GM18520 (cell line): ENCODE results near the gene RNU6-8.

Experiments used
- ATAC-seq: cut with Tn5 transposase; IDR thresholded peaks from one replicate; pipeline ENCODE4 v1.9.1; 2021; ENCODE audit not compliant: unreplicated experiment

Gene RNU6-8

DNA sequence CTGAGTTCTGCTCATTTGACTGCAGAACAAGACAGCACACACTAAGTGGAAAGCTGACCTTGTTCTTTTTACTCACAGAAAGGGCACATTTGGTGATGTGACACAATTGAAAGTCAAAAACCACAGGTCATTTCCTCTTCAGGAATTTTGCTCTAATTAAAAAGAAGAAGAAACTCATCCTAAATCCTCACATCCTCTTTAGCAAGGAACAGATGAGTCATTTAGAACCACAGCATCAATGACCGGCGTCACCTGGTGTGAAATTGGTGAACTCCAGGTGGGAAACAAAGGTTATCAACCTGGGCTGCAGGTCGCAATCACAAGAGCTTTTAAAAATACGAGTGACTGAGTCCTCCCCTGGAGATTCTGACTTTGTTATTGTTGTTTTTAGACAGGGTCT lies 2.9 kb upstream of the RNU6-8 start:
- ATAC-seq, result no peak

DNA sequence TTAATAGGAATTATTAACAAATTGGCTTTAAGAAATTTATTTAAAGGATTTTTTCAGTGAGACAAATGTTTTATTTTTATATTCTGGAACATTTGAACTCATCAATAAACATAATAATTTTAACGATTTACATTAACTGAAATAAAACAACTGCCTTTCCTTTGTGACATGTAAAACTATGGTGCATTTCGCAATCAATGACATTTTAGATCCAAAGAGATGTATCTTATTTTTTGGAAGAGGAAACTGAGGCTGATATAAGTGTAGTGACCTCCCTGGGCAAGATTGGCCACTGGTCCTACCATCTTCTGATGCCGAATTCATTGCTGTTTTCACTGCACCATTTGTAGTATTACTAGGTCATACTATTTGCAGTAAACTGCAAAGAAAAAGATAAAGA lies 2.5 kb upstream of the RNU6-8 start:
- no peak for ATAC-seq

DNA sequence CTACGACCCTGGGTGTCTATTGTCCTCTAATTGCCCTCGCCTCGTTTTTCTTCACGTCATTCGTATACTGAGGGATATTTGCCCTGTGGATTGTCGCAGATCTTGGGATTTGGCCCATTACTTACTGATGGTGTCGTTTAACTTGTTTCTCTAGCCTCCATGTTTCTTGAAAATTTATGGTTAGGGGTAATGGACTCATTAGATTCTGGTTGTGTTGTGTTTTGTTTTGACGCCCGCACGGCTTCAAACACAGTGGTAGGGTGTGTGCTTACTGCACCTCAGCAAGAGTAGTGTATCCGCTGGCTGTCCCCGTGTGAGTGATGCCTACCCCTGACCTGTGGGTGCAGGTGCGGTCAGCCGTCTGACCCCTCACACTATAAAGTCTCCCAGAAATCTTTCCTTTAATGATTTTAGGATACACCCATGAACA lies 874 bp upstream of the RNU6-8 start:
- no peak for ATAC-seq

DNA sequence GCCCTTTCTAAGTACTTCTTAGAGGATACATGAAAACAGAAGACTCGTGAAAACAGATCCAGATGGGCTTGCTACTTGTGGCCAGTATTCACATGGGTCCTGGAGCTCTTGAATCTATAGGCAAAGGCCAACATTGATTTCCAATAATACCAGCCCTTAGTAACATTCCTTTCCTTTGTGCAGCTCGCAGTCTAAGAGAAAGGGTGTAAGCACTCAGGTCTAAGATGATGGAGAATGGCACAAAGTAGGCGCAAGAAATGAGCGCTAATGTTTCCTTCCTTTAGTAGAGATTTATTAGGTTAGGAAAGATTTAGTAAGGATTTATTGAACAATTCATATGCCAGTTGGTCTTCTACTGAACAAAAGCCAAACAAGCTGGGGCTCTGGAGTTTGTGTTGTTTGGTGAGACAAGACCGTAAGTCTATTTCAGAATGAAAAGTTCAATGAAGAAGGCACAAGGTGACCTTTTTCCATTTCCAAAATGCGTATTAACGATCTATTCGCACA lies 525 bp downstream of the RNU6-8 start:
- ATAC-seq, result no peak

DNA sequence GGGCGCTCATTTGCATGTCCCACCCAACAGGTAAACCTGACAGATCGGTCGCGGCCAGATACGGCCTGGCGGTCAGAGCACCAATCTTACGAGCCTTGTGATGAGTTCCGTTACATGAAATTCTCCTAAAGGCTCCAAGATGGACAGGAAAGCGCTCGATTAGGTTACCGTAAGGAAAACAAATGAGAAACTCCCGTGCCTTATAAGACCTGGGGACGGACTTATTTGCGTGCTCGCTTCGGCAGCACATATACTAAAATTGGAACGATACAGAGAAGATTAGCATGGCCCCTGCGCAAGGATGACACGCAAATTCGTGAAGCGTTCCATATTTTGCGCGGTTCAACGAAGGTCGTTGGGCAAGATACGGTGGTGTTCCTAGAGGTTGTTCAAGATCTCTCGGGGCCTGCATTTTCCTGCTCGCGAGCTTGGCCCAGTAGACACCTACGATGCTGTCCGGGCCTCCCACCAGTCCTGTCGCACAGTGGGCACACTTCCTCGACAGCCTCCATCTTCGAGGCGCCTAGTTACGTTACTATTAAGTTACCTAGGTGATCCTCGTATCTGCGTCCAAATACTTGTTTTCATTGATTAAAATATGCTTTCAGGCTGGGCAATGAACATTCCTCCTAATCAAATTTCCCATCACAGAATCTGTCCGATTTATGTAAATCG lies 1.1 kb downstream of the RNU6-8 start, which contains the start of gene RNU6-7:
TSS of gene RNU6-7 (plus strand) at position 230 of the 675 bp plus-strand sequence.
- no peak for ATAC-seq

DNA sequence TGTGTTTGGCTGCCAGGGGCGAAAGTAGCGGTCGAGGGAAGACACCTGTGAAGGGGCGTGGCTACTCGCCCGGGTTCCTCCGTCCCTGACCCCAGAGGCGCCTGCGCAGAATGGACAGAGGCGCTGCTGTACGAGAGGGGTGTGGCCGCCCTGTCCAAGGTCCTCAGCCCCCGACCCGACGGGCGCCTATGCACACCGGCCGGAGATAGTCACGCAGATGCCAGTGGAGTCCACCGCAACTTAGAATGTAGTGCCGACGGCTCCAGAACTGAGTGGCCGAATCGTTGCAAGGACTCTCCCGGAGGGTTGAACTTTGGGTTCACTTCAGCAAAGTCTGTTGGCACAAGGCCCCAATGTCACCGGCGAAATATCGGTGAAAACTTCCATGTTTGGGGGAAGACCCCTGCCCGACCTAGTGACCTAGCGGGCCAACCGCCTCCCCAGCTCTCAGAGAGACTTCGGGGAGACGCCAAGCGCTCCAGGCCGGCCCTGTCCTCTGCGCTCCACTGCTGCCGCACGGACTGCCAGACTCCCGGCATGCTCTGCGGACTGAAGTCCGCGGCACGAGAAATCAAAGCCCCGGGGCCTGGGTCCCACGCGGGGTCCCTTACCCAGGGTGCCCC lies 1.8 kb downstream of the RNU6-8 start:
- ATAC-seq, result peak; percentile 37

DNA sequence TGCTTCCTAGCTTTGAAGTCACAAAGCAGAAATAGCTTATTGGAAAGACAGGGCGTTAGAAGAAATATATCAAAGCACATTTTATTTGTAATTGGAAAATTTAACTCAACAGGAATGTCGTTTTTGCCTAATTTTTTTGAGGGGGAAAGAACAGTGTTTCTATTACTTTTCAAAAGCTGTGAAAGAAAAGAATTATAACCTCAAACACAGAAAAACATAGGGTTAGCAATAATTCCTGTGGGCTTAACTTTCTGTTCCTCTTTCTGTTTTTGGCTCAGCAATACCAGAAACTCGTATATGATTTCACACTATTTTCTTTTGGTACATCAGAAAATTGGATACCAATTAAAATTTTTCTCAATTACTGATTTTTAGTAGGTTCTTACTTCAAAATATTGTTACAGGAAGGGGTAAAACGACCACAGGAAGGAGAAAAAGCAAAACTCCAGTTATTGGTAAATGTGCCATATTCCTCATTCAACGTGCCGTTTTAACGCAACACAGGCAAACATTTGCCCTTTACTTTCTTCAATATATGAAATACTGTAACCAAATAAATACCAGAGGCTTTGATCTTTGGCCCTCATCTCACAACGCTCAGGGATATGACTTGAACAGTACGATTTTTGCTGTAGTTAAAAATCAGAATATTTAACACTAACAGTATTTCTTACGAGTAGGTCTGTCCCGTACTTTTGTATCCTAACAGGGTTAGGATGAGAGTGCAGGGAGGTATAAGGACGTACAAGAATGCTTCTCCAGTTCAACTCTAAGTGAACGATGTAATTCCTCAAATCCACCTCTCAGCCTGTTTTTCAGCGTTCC lies 2.5 kb downstream of the RNU6-8 start:
- no peak for ATAC-seq

DNA sequence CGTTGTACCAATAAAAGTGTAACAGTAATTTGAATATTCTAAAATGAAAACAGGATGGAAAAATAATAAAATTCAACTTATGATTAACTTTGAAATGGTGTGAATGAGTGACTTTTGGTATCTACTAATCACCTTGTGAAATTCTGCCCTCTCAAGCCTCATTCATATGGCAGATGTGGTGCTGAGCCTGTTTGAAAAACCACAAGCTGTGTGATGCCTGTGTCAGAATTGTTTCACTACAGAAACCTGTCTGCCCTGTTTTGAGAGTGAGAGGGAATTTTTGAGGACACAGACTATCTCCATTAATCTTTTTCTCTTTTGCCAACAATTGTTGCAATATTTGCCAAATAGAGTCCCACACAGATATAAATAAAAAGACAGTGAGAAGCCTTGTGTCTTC lies 5.2 kb downstream of the RNU6-8 start:
- peak; percentile 31 for ATAC-seq

DNA sequence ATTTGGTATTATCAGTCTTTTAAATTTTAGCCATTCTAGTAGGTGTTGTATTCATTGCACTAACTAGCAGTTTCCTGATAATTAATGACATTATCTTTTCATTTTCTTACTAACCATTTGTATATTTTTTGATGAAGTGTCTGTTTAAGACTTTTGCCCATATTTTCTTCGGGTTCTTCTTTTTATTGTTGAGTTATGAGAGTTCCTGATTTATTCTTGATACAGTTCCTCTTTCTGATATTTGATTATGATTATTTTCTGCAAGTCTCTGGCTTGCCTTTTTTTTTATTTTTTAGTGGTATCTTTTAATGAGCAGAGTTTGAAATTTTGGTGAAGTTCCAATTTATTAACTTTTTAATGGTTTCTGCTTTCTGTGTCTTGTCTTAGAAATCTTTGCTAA lies 7.4 kb downstream of the RNU6-8 start:
- ATAC-seq, result no peak

DNA sequence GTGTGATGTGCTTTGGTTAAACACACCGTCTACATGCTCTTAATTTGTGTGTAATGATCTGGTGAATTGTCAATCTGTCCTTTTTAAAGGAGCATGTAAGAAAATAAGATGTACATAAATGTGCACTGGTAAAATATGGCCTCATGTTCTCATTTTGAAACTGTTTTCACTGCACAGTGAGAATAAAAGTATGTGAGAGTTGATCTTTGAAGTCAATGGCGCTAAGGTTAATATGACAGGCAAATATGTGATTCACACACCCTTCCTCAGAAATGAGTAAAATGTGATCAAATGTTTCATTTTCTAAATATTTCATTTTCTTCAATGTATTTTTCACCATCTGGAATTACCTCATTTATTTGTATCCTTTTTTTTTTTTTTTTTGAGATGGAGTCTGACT lies 9.5 kb downstream of the RNU6-8 start:
- ATAC-seq, result no peak

DNA sequence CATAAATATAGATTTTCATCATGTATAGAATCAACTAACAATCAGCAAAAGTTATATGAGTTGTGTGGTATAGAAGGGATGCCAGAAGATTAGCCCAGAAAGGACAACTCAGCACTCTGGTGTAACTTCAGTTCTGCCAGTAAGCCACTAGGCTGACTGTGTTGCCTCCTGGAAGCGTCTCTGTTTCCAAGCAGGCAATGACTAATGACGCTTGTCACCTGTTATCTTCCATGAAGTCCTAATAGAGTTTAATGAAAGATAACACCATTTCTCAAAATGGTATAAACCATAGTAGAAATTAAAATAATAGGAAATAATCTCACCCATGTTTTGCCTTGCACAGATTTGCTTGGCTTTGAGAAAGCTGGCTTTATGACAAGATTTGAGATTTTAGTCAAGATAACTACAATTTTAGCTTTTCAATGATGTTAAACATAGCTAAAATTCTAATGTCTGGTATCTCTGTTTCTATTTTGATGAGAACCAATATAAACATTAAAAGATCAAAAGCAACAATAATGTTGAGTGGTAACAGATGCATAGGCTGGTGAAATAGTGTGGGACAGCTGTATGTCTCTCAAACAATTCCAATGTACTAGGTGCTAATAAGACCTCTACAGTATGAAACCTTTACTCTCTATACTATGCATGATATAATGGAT lies 10.2 kb downstream of the RNU6-8 start:
- no peak for ATAC-seq

DNA sequence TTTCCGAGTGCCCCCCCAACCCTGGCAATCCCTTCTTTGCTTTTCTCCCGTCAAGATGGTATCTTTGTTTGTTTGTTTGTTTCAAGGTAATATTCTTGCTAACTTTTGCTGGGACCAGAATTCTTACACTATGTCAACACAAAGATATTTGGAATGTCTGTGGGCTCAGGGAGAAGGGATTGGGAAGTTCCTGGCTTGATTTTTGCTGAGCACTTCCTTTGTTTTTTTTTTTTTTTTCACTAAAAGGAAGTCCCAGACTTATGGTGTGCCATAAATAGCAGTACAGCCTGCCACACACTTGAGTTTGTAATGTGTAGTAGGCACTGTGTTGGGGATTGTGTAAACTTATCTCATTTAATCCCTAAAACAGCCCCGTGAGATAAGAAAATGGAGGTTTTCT lies 12.4 kb downstream of the RNU6-8 start:
- no peak for ATAC-seq

DNA sequence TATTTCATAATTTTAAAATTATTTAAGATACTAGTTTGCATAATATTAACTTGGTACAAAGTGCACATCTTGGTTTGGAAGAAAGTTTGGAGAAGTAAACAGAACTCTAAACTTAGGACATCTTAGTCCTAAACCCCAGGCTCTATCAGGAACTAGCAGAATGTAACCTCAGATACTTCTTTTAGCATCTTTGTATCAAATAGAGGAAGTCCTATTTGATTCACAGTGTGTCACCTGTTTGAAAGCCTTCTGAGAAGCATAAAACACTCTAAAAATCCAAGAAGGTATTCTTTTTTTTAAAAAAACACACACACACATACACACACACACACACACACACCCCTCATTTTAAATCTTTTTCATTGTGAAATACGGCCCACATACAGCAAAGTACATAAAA lies 13.3 kb downstream of the RNU6-8 start:
- ATAC-seq, result no peak

DNA sequence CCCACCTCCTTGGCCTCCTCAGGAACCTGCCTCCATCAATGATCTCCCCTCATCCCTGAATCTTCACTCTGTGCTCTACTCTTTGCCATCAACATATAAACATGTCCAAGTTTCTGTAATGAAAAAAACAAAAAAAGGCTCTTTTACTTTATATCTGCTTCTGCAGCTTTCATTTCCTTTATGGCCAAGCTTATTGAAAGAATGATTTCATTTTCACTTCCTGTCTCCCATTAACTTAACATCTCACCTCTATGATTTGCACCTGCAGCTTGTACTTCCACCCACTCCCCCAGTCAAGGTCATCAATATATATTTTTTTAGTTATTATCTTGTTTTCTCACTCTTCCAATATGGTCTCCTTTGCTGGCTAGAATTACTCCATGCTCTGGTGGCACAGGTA lies 16.8 kb downstream of the RNU6-8 start:
- peak; percentile 61 for ATAC-seq

DNA sequence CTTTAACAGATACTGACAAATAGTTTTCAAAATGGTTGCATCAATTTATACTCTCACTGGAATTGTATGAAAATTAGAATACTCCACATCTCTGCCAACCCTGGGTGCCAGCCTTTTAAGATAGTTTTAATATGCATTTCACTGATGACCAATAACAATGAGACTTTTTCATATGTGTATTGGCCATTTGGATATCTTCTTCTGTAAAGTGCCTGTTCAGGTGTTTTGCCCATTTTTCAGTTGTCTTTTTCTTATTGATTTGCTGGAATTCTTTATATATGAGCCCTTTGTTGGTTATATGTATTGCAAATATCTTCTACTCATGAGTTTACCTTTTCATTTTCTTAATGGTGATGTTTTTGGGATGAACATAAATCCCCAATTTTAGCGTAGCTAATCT lies 18.0 kb downstream of the RNU6-8 start:
- no peak for ATAC-seq

DNA sequence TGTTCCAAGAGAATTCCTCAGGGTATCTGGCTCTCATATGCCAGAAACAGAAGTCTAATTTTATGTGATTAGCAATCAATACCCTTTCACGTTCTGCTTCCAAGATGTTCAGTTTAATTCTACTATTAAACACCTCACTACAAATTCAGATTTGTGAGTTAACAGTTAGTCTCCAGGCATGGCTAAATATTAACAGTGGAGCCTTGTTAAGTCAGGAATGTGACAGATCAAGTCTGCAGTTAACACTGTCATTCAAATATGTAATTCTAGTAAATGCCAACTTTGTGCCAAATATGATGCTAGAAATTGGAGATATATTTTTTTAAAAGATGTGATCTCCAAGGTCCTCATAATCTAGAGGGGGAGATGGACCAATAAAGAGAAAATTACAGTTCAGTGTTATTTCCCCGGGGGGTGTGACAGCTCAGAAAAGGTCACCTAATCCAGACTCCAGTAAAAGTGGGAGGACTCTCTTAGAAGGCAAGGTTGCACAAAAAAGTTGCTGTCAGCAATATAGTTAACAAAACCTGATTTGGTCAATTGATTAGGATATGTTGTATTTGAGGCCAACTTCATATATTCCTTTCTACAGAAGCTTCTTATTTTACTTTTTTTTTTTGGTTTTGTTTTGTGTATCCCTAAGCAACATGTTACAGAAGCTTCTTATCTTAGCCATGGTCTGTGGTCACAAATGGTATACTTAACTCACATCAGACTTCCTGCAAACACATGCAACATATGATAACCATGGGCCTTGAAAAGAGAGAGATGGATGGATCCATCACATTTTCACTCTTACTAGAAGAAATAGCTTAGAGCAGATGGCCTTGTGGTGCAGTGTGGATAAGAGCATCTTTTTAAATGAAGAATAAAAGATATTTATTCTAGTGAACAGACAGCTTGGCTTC lies 19.7 kb downstream of the RNU6-8 start:
- no peak for ATAC-seq

DNA sequence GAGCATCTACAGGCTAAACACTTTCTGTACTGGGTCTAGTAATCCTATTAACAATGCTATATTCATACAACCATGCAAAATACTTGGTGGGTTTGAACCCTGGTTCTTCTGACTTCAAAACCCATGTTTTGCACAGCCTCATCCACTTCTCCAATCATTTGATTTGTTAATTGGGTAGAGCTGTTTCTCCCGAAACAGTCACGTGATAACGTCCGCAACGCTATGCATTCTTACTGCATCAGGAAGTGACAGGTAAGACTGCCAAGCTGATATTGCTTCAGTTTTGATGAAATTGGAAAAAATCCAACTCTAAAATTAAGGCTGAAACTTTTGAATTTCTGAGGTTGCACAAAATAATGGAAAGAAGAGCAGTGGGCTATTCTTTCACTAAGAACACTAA lies 31.6 kb downstream of the RNU6-8 start:
- ATAC-seq, result no peak

DNA sequence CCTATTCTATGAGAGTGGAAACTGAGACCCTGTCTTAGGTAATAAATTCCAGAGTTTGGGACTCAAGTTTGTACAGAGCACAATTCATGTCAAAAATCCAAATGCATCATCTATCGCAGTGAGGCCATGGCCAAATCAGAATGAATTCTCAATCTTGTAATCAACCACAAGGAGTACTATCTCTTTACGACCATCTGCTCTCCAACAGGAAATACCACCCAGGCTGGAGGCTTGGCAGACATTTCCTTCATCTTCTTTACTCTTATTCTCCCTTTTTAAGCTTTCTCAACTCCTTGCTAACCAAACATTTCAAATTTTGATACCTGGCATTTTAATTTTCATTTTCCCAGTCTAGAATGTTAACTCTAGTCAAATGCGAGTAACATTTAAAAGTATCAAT lies 33.9 kb downstream of the RNU6-8 start:
- no peak for ATAC-seq

DNA sequence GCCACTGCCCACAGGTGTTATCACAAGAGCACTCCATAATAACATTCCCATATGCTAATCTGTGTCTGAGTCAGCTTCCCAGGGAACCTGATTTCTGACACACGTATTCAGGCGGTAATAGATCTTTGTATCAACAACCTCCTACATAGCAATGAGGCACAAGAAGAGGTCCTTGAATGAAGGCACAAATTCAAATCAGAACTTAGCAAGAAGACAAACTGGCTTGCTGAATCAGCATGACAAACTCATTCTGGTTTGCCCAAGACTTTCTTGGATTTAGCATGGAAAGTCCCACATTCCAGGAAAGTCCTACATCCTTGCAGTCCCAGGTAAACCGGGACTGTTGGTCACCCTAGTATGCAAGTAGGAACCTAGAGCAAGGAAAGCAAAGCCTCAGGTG lies 35.2 kb downstream of the RNU6-8 start:
- no peak for ATAC-seq

DNA sequence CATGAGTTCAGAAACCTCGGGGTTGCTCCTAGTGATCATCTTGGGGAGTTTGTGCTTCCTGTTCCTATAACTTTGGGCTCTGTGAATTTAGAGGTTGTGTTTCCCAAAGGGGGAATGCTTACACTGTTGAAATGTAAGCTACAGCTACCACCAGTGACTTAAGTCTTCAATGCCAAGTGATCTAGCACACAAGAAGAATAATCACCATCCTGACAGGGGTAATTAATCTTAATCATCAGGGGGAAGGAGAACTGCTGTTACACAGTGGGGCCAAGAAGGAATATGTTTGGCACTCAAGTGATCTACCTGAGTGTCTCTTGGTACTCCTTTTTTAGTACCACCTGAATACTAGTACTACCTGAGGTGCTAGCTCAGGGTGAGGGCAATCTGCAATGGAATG lies 36.1 kb downstream of the RNU6-8 start:
- ATAC-seq, result no peak
